C4-2B (cell line): ENCODE measurements around the gene IQCF2.

Experiments
- CTCF ChIP-seq: fragments of 450-650 bp; conservative IDR thresholded peaks from 2 replicates; pipeline ENCODE4 v1.5.1; 2017; ENCODE audit warnings: mild to moderate bottlenecking
- ZFX ChIP-seq: fragments of 450-650 bp; IDR thresholded peaks from 2 replicates; pipeline ENCODE4 v1.6.1; 2017

- TF ChIP-seq CTCF: no peak
- no peak for TF ChIP-seq ZFX
Measured at GRCh38 chr3:51891242-51892039, 30.0 kb downstream of the IQCF2 start.
